K562 (cell line): ENCODE measurements around the gene LAPTM5. TPM values are rescaled to one million over a fixed set of nuclear protein-coding genes. Genes with fewer than 3 reads are reported as not detected.
A peak's percentile ranks its signal among the peaks of the same experiment; 100 is the strongest.

Source experiments
- ATAC-seq: fragments of 200-7000 bp; cut with Tn5 transposase; 3 replicates; pipeline ENCODE4 v1.9.1; 2020; ENCODE audit warnings: moderate library complexity
- BruUV-seq: library from RNA; stranded (reverse); fragments of 400-500 nt; replicated peaks from 2 replicates; lab custom pipeline; 2021; lab: Mats Ljungman, UMichigan
- CTCF ChIA-PET: fragments of 300-600 bp; formaldehyde crosslinking; extraction: SDS; loops from one replicate; lab custom pipeline; 2021; ENCODE audit warnings: low intra/inter-chr PET ratio; lab: Yijun Ruan, JAX
- POLR2A ChIA-PET: fragments of 300-600, 350-650 bp; sonication (Branson Sonifier 250); formaldehyde crosslinking; extraction: SDS; loops from one replicate; lab custom pipeline; 2021; ENCODE audit warnings: antibody characterized with exemption, inconsistent platforms; lab: Yijun Ruan, JAX
- DNase-seq, 4 experiments: peaks; one replicate each; pipeline versions ENCODE4 v3.0.0 to v3.0.0-alpha.2; 2011 to 2018; ENCODE audit warnings: low spot score in 3 of 4, mixed read lengths in 3 of 4; ENCODE audit errors: extremely low read depth in 1 of 4
- FAIRE-seq: peaks from 2 replicates; lab custom pipeline; 2011; peaks lifted over from hg19 to GRCh38; lab: Jason Lieb, UNC
- H2AFZ ChIP-seq: 2 replicates; pipeline ENCODE4 v1.6.0; 2011; ENCODE audit warnings: low read depth, low read length, control low read depth, inconsistent platforms
- H3K27ac ChIP-seq: fragments of 200-600 bp; 3 replicates; pipeline ENCODE4 v1.8.0; 2011; ENCODE audit warnings: low read depth, mild to moderate bottlenecking, control low read depth, inconsistent platforms, low read length, moderate library complexity, mixed read lengths; ENCODE audit errors: extremely low read depth
- H3K27me3 ChIP-seq, 2 experiments: fragments of 300-600 bp in 1 of 2; 2 replicates in 1 of 2; 3 replicates in 1 of 2; pipeline versions ENCODE4 v1.6.0 to v1.8.0; 2011; ENCODE audit warnings: inconsistent platforms in 2 of 2, low read length in 2 of 2, mild to moderate bottlenecking in 1 of 2, mixed read lengths in 1 of 2, moderate library complexity in 1 of 2; ENCODE audit not compliant: control insufficient read depth in 2 of 2, insufficient read depth in 2 of 2
- H3K36me3 ChIP-seq: fragments of 300-600 bp; 3 replicates; pipeline ENCODE4 v1.8.0; 2011; ENCODE audit warnings: mild to moderate bottlenecking, low read length, inconsistent platforms; ENCODE audit not compliant: control insufficient read depth, insufficient read depth
- H3K4me1 ChIP-seq, 2 experiments: fragments of 200-600 bp in 1 of 2; replicated peaks in 1 of 2; 2 replicates in 1 of 2; 3 replicates in 1 of 2; pipeline versions ENCODE4 v1.5.1 to v1.8.0; 2011; ENCODE audit warnings: inconsistent platforms in 2 of 2, low read length in 2 of 2, mild to moderate bottlenecking in 1 of 2, mixed read lengths in 1 of 2, moderate library complexity in 1 of 2; ENCODE audit not compliant: control insufficient read depth in 2 of 2, insufficient read depth in 2 of 2
- H3K4me2 ChIP-seq: 2 replicates; pipeline ENCODE4 v1.6.1; 2011; ENCODE audit warnings: low read length, control low read depth, inconsistent platforms, mixed read lengths; ENCODE audit not compliant: insufficient read depth
- H3K4me3 ChIP-seq: fragments of 200-600 bp; sonication (generic), shearing (Covaris generic); 2 replicates; pipeline ENCODE4 v1.5.1; 2016; ENCODE audit warnings: control low read depth, inconsistent platforms
- H3K79me2 ChIP-seq: fragments of 200-600 bp; 3 replicates; pipeline ENCODE4 v1.8.0; 2011; ENCODE audit warnings: low read length, inconsistent platforms; ENCODE audit not compliant: control insufficient read depth, insufficient read depth
- H3K9ac ChIP-seq, 2 experiments: 2 replicates each; pipeline versions ENCODE4 v1.6.0 to v1.6.1; 2011; ENCODE audit warnings: low read depth in 2 of 2, low read length in 2 of 2, control low read depth in 1 of 2, inconsistent platforms in 1 of 2, mild to moderate bottlenecking in 1 of 2, mixed read lengths in 1 of 2; ENCODE audit not compliant: insufficient read depth in 1 of 2
- H3K9me1 ChIP-seq: one replicate; pipeline ENCODE4 v1.6.0; 2011; ENCODE audit warnings: inconsistent platforms, mild to moderate bottlenecking, low read length, moderate library complexity; ENCODE audit not compliant: control insufficient read depth, insufficient read depth
- H3K9me3 ChIP-seq: replicated peaks from 2 replicates; pipeline ENCODE4 v1.5.1; 2011; ENCODE audit warnings: low read depth, low read length, inconsistent platforms; ENCODE audit not compliant: control insufficient read depth, insufficient read depth
- H4K20me1 ChIP-seq: replicated peaks from 2 replicates; pipeline ENCODE4 v1.6.1; 2011; ENCODE audit warnings: low read length, inconsistent platforms, mixed read lengths; ENCODE audit not compliant: control insufficient read depth, insufficient read depth
- CEBPB ChIP-seq: fragments of 450-650 bp; IDR thresholded peaks from 2 replicates; pipeline ENCODE4 v1.6.1; 2016; ENCODE audit warnings: missing genetic modification characterization, missing compliant biosample characterization
- CTBP1 ChIP-seq: fragments of 450-650 bp; IDR thresholded peaks from 2 replicates; pipeline ENCODE4 v1.6.1; 2016; ENCODE audit warnings: borderline replicate concordance
- KAT8 ChIP-seq: fragments of 450-650 bp; IDR thresholded peaks from 2 replicates; pipeline ENCODE4 v1.6.1; 2016; ENCODE audit warnings: low read depth, mild to moderate bottlenecking
- KLF6 ChIP-seq: fragments of 250-450 bp; sonication (Bioruptor Pico); IDR thresholded peaks from 2 replicates; pipeline ENCODE4 v1.4.0; 2020; ENCODE audit warnings: mild to moderate bottlenecking, moderate library complexity, borderline replicate concordance
- MAX ChIP-seq: sonication (generic); formaldehyde crosslinking; IDR thresholded peaks from 2 replicates; pipeline ENCODE4 v1.9.0; 2022; ENCODE audit warnings: mild to moderate bottlenecking, missing genetic modification reagents
- NR1H2 ChIP-seq: sonication (generic); formaldehyde crosslinking; IDR thresholded peaks from 2 replicates; pipeline ENCODE4 v1.4.0; 2020; ENCODE audit warnings: mild to moderate bottlenecking, missing genetic modification reagents
- RCOR1 ChIP-seq, 2 experiments: IDR thresholded peaks; 2 replicates each; pipeline ENCODE4 v1.6.1; 2012; ENCODE audit warnings: low read depth in 2 of 2, low read length in 2 of 2, borderline replicate concordance in 1 of 2, improper control_type of control experiment in 1 of 2
- REST ChIP-seq, 2 experiments: fragments of 450-650 bp; formaldehyde crosslinking in 1 of 2; IDR thresholded peaks; 2 replicates each; pipeline versions ENCODE4 v1.4.0 to v1.6.1; 2014 to 2020; ENCODE audit warnings: mild to moderate bottlenecking in 2 of 2, borderline replicate concordance in 1 of 2, low read depth in 1 of 2
- TEAD4 ChIP-seq, 2 experiments: sonication (generic) in 1 of 2; formaldehyde crosslinking in 1 of 2; IDR thresholded peaks; 2 replicates each; pipeline versions ENCODE4 v1.6.1 to v1.8.0; 2012 to 2022; ENCODE audit warnings: borderline replicate concordance in 1 of 2, inconsistent platforms in 1 of 2, low read length in 1 of 2, mild to moderate bottlenecking in 1 of 2, missing genetic modification reagents in 1 of 2
- WHSC1 ChIP-seq: IDR thresholded peaks from one replicate; pipeline ENCODE4 v1.6.1; 2012; ENCODE audit warnings: low read length, control low read depth, inconsistent platforms
- ZKSCAN8 ChIP-seq: fragments of 200-800 bp; sonication (Bioruptor generic); IDR thresholded peaks from 2 replicates; pipeline ENCODE4 v1.6.1; 2016; ENCODE audit warnings: missing genetic modification characterization, missing compliant biosample characterization
- ZNF3 ChIP-seq: fragments of 250-450 bp; sonication (Bioruptor Pico); IDR thresholded peaks from 2 replicates; pipeline ENCODE4 v1.5.0; 2021; ENCODE audit warnings: mild to moderate bottlenecking, moderate library complexity
- ZNF384 ChIP-seq: IDR thresholded peaks from 2 replicates; pipeline ENCODE4 v1.6.1; 2012; ENCODE audit warnings: low read depth, low read length, improper control_type of control experiment
- WGBS: fragments of 100-300 bp; shearing (Covaris generic); methylation state at CpG from one replicate; pipeline ENCODE4 v1.1.6; 2016; ENCODE audit warnings: low coverage, mixed read lengths; ENCODE audit not compliant: insufficient coverage; ENCODE audit errors: missing lambda C conversion rate; 5-methylcytosine and 5-hydroxymethylcytosine counted together
- in situ Hi-C: fragments of 300-500 bp; cut with MboI; formaldehyde crosslinking; loops from 4 replicates; pipeline ENCODE4 v1.15.0; 2018; ENCODE audit warnings: inconsistent platforms, mixed read lengths
- intact Hi-C: fragments of 100-400 bp; cut with micrococcal nuclease; formaldehyde crosslinking; loops from 2 replicates; pipeline ENCODE4 v1.14.2; 2022
- polyA plus RNA-seq, 8 experiments: library from polyadenylated mRNA; depleted of rRNA in 4 of 8; stranded (reverse) in 5 of 8; unstranded in 3 of 8; fragments of >200 nt; fragmentation: Nextera tagmentation in 2 of 8; fragmentation: Illumina TruSeq in 1 of 8; extraction: Ambion mirVana in 2 of 8; extraction: Trizol in 1 of 8; gene quantifications; 2 replicates each; pipeline versions ENCODE4 v1.2.1 to v1.2.3, GENCODE V29; 2011 to 2014; ENCODE audit warnings: inconsistent platforms in 1 of 8, missing spikeins in 1 of 8
- total RNA-seq, 7 experiments: library from RNA; depleted of rRNA in 6 of 7; stranded (reverse); fragments of >200 nt in 6 of 7; fragmentation: Illumina TruSeq in 2 of 7; extraction: Trizol in 2 of 7; gene quantifications; 2 replicates each; pipeline versions ENCODE4 v1.2.1 to v1.2.3, GENCODE V29; 2011 to 2021; ENCODE audit warnings: low replicate concordance in 1 of 7

Gene LAPTM5
- total and polyA plus RNA-seq, 9 of the 15 experiments (the other 6 are each of a cell fraction or from before 2014, with no cell fraction given): 2.4 to 47.3 (median 20.3) TPM

GRCh38 chr1:30764939-30765555, 7.5 kb upstream of the LAPTM5 start:
- peak overlapping the region; percentile 61 for H3K27ac ChIP-seq
- intact Hi-C loops: no loop called here
- ATAC-seq: no peak
- H3K4me3 ChIP-seq: no peak overlapping the region
- H3K36me3 ChIP-seq: no peaks in the 10 kb centered on the region
- POLR2A ChIA-PET: interaction anchor here (0.9 to 1.7 kb wide), 3 partner anchors 8 to 13 kb away, joined by 3 to 4 read pairs (median 3); no protein-coding TSS in a partner anchor
- no peak for FAIRE-seq
- H3K27me3 ChIP-seq: no peaks in the 10 kb centered on the region; a peak in 1 of 5 replicates
- 84% methylated on average over 18 of the region's 18 CpGs for WGBS
- CTCF ChIA-PET: interaction anchor here (0.6 kb wide), 1 partner anchor 19 kb away, joined by 3 read pairs; no protein-coding TSS in a partner anchor
- no peaks in the 10 kb centered on the region for H3K9me1 ChIP-seq
- DNase-seq: no peak
- H4K20me1 ChIP-seq: no peaks in the 10 kb centered on the region
- peaks cover 3% of the 10 kb centered on the region; the same call in 1 of the 3 replicates for H3K79me2 ChIP-seq
- peak overlapping the region; percentile 81; the same call in 1 of the 2 replicates for H2AFZ ChIP-seq
- in situ Hi-C loops: no loop called here
- H3K4me2 ChIP-seq: no peak overlapping the region
- BruUV-seq: no TSS peak
- peak overlapping the region in 1 of 2 experiments; percentile 33; a peak in 1 of 4 replicates for H3K9ac ChIP-seq
- peaks cover 69 to 85% of the 10 kb centered on the region in 2 experiments for H3K4me1 ChIP-seq
- H3K9me3 ChIP-seq: no peaks in the 10 kb centered on the region
- peak in 1 of 2 experiments; percentile 46; a peak in 1 of 4 replicates for TF ChIP-seq RCOR1 (IDR thresholded peaks at IDR 0.05; ENCODE audit: borderline replicate concordance in 1 of 2, low read depth in 2 of 2, low read length in 2 of 2)
- TF ChIP-seq KAT8: no peak
- TF ChIP-seq ZNF384: no peak
- TF ChIP-seq CEBPB (tag): no peak
- TF ChIP-seq WHSC1: peak; percentile 46
- TF ChIP-seq CTBP1: no peak
- TF ChIP-seq NR1H2: no peak
- peak; percentile 57; the same call in 1 of the 2 replicates for TF ChIP-seq ZNF3 (CRISPR knock-in tag)
- no peak for TF ChIP-seq KLF6 (CRISPR knock-in tag)
- no peak; the same call in 1 of the 2 replicates for TF ChIP-seq MAX (CRISPR knock-in tag)
- TF ChIP-seq TEAD4 (IDR thresholded peaks at IDR 0.05; ENCODE audit: low read length): no peak
- TF ChIP-seq TEAD4 (CRISPR knock-in tag; IDR thresholded peaks at IDR 0.05; ENCODE audit: borderline replicate concordance): no peak
- 0 out of 2 replicates have a peak, but pooled peaks have one; percentile 66 for TF ChIP-seq ZKSCAN8
- TF ChIP-seq REST (IDR thresholded peaks at IDR 0.05; ENCODE audit: borderline replicate concordance): no peak
- TF ChIP-seq REST (CRISPR knock-in tag; IDR thresholded peaks at IDR 0.05; ENCODE audit: low read depth): no peak; the same call in 1 of the 2 replicates
